ENCODE results near the gene DYNLT4. TPM values are rescaled to one million over a fixed set of nuclear protein-coding genes. Genes with fewer than 3 reads are reported as not detected.
"Not testable (repeated sequence)": the region's sequence is repeated elsewhere in the genome, so short reads cannot be mapped to it uniquely, and the experiment has no call there.

Gene DYNLT4
- total RNA-seq, 3 donors from 2014 or later = not detected

DNA sequence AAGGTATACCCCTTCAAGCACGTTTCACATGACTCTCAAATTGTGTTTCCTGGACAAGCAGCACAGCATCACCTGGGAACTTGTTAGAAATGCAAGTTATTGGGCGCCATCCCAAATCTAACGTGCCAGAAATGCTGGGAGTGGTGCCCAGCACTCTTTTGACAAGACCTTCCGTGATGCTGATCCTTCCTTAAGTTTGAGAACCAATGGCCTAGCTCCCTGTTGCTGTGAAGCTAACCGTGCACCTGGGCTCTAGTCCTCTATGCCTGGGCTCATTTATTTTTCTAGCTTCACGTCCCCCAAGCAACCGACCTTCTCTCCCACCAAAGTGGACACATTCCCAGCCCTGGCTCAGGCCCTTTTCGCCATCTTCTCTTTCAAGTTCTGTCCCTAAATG, 23.5 kb downstream of the DYNLT4 start:
- H3K27me3 Mint-ChIP-seq (ENCODE audit: low read depth) = no peaks in the 10 kb centered on the region
- ATAC-seq = no peak
- H3K9me3 Mint-ChIP-seq = no peaks in the 10 kb centered on the region
- DNase-seq = no peak
- peaks cover 24% of the 10 kb centered on the region for H3K36me3 Mint-ChIP-seq (ENCODE audit: insufficient read depth)
- peaks cover 42% of the 10 kb centered on the region for H3K4me1 Mint-ChIP-seq (ENCODE audit: low read depth)
- peak overlapping the region; percentile 63 for H3K4me3 Mint-ChIP-seq

DNA sequence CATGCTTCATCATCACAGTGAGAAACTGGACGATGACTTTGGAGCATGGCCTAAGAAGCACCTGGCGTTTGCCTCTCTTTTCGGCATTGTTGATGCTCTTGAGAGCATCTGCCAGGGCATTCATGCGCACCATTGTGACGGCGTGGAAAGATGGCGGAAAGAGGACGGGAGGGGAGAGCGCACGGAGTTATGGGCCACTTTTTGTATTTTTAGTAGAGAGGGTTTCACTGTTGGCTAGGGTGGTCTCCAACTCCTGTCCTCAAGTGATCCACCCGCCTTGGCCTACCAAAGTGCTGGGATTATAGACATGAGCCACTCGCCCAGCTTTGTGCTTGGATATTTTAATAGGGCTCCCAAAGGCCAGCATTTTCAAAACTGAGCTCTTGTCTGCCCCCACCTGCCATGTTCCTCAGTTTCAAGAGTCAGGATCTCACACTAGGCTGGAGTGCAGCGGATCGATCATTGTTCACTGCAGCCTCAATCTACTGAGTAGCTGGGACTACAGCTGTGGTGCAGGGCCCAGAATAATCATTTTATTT, 26.5 kb downstream of the DYNLT4 start:
- H3K4me1 Mint-ChIP-seq (ENCODE audit: low read depth) = peaks cover 47% of the 10 kb centered on the region
- H3K36me3 Mint-ChIP-seq (ENCODE audit: insufficient read depth) = peaks cover 50% of the 10 kb centered on the region
- H3K9me3 Mint-ChIP-seq = no peaks in the 10 kb centered on the region
- ATAC-seq = no peak
- DNase-seq = no peak
- H3K27me3 Mint-ChIP-seq (ENCODE audit: low read depth) = no peaks in the 10 kb centered on the region
- no peak overlapping the region for H3K4me3 Mint-ChIP-seq

- no peak for DNase-seq
- H3K4me1 Mint-ChIP-seq (ENCODE audit: low read depth) = peaks cover 42% of the 10 kb centered on the region
Observed at GRCh38 chr1:44778705-44779576, 28.2 kb downstream of the DYNLT4 start.

GRCh38 chr1:44777969-44778635, 29.0 kb downstream of the DYNLT4 start:
- Mint-ChIP-seq H3K9me3 (no peaks in the 10 kb centered on the region), H3K27me3 (ENCODE audit: low read depth) (no peaks in the 10 kb centered on the region), H3K36me3 (ENCODE audit: insufficient read depth) (peaks cover 48% of the 10 kb centered on the region), H3K4me1 (ENCODE audit: low read depth) (peaks cover 37% of the 10 kb centered on the region), H3K4me3 (peak overlapping the region; percentile 98)
- no peak for ATAC-seq
- DNase-seq = no peak

More at GRCh38 chr1:44778705-44779576, 28.2 kb downstream of the DYNLT4 start:
- H3K4me3 Mint-ChIP-seq = peak overlapping the region; percentile 98
- H3K9me3 Mint-ChIP-seq = no peaks in the 10 kb centered on the region
- peaks cover 50% of the 10 kb centered on the region for H3K36me3 Mint-ChIP-seq (ENCODE audit: insufficient read depth)
- no peaks in the 10 kb centered on the region for H3K27me3 Mint-ChIP-seq (ENCODE audit: low read depth)
- no peak for ATAC-seq

DNA sequence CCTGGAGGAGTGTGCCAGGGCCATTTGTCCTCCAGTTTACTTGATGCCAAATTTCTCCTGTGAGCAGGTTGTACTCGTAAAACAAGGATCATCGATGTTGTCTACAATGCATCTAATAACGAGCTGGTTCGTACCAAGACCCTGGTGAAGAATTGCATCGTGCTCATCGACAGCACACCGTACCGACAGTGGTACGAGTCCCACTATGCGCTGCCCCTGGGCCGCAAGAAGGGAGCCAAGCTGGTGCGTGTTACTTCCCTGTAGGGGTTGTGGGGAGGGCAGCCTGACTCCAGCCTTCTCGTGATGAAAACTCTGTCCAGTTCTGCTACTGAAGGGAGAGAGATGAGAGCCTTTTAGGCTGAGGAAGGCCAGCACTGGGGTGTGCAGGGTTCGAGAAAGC, 29.6 kb downstream of the DYNLT4 start:
- H3K9me3 Mint-ChIP-seq = no peaks in the 10 kb centered on the region
- H3K27me3 Mint-ChIP-seq (ENCODE audit: low read depth) = no peaks in the 10 kb centered on the region
- peaks cover 37% of the 10 kb centered on the region for H3K4me1 Mint-ChIP-seq (ENCODE audit: low read depth)
- H3K36me3 Mint-ChIP-seq (ENCODE audit: insufficient read depth) = peaks cover 47% of the 10 kb centered on the region
- ATAC-seq (no peak), DNase-seq (no peak)
- peak overlapping the region; percentile 98 for H3K4me3 Mint-ChIP-seq

- Mint-ChIP-seq H3K9me3 (no peaks in the 10 kb centered on the region), H3K27me3 (ENCODE audit: low read depth) (no peaks in the 10 kb centered on the region), H3K36me3 (ENCODE audit: insufficient read depth) (peaks cover 46% of the 10 kb centered on the region), H3K4me3 (peak overlapping the region; percentile 98), H3K4me1 (ENCODE audit: low read depth) (peaks cover 37% of the 10 kb centered on the region)
- ATAC-seq (no peak), DNase-seq (no peak)
Observed at GRCh38 chr1:44776730-44777068, 30.5 kb downstream of the DYNLT4 start.

GRCh38 chr1:44775930-44776729, 31.0 kb downstream of the DYNLT4 start:
- H3K4me3 Mint-ChIP-seq = peak overlapping the region; percentile 98
- H3K27me3 Mint-ChIP-seq (ENCODE audit: low read depth) = no peaks in the 10 kb centered on the region
- peaks cover 41% of the 10 kb centered on the region for H3K36me3 Mint-ChIP-seq (ENCODE audit: insufficient read depth)
- no peaks in the 10 kb centered on the region for H3K9me3 Mint-ChIP-seq
- ATAC-seq (peak; percentile 4 to 9), DNase-seq (peak; percentile 51)
- peaks cover 35% of the 10 kb centered on the region for H3K4me1 Mint-ChIP-seq (ENCODE audit: low read depth)

DNA sequence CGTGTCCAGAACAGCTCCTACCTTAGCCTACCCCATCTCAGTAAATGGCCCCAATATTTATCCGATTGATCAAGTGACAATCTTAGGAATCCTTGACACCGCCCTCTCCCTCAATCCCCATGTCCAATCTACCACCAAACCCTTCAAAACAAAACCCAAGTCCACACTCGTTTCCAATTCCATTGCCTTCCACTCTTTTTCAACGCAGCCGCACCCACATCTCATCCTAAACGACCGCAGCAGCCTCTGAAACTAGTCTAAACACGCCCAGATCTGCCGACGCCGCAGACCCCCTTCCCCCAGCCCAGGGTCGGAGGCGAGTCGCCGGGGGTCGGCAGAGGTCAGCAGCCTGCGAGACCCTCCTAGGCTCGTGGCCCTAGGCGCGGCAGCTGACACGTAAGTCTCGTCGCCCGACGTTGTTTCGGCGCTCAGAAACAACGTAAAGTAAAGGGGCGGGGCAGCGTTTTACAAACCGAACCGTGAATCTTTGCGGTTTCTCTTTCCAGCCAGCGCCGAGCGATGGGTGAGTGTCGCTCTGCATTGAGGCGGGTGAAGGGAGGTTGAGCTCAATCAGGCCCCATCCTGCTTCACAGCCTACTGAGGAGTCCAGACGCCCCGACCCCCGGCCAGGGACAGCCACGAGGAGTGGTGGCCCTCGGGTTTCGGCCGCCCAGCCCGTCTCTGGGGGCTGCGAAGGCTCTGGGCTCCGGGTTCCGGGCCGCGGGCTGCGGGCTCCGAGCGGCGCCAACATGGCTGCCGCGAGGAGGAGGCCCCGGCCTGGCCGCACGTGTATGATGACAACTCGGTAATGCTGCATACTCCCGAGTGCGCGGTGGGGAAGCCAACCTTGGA, 31.8 kb downstream of the DYNLT4 start, which contains the start of gene RPS8:
Gene RPS8, plus strand, starts transcription at position 463 of the 852 bp plus-strand sequence. Its CDS starts 57 bp downstream, at position 520.
- peak; percentile 79 to 84 for ATAC-seq
- Mint-ChIP-seq H3K9me3 (no peaks in the 10 kb centered on the region), H3K36me3 (ENCODE audit: insufficient read depth) (peaks cover 38% of the 10 kb centered on the region), H3K4me3 (peak within 1 kb of the TSS; percentile 98), H3K27me3 (ENCODE audit: low read depth) (no peaks in the 10 kb centered on the region), H3K4me1 (ENCODE audit: low read depth) (peaks cover 32% of the 10 kb centered on the region)
- DNase-seq = peak; percentile 86

GRCh38 chr1:44766421-44766820, 40.7 kb downstream of the DYNLT4 start:
- H3K27me3 Mint-ChIP-seq (ENCODE audit: low read depth); H3K4me3 Mint-ChIP-seq; ATAC-seq; H3K9me3 Mint-ChIP-seq; H3K4me1 Mint-ChIP-seq (ENCODE audit: low read depth); H3K36me3 Mint-ChIP-seq (ENCODE audit: insufficient read depth); DNase-seq: not testable (repeated sequence)

DNA sequence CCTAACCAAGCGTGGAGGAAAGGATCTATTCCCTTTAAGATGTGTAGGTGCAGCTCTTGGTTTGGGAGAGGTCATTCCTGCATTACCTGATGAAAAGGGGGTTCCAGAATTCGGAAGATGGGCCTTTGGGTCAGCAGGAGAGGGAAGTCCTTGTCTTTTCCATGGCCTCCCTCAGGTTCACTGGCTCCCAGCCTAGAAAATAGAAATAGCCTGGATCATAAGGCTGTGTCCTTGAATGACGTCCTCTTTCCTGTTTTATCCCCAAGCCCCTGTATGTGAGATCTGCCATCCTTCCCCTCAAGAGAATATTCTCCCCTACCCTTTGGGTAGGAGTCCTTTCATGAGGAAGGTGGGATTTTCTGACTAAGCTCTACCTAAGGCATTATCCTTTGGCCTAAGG, 46.3 kb downstream of the DYNLT4 start:
- no peaks in the 10 kb centered on the region for H3K9me3 Mint-ChIP-seq
- no peak for ATAC-seq
- H3K4me1 Mint-ChIP-seq (ENCODE audit: low read depth) = peaks cover 5% of the 10 kb centered on the region
- no peak overlapping the region for H3K4me3 Mint-ChIP-seq
- no peaks in the 10 kb centered on the region for H3K36me3 Mint-ChIP-seq (ENCODE audit: insufficient read depth)
- no peaks in the 10 kb centered on the region for H3K27me3 Mint-ChIP-seq (ENCODE audit: low read depth)
- no peak for DNase-seq

DNA sequence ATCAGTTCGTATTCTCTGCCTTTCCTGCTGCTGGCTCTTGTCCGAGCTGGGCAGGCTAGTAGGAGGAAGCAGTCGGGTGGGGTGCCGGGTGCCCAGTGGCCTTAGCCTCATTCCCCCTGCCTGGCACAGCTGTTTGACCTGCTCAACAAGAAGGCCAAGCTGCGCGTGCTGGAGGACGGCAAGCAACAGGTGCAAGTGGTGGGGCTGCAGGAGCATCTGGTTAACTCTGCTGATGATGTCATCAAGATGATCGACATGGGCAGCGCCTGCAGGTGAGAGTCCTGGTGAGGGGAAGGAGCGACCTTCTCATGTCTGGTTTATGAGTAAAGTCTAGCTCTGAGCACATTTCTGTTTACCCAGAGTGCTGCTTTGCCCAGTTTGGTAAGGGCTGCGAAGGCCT, 48.1 kb downstream of the DYNLT4 start:
- ATAC-seq (no peak), DNase-seq (no peak)
- H3K4me1 Mint-ChIP-seq (ENCODE audit: low read depth) = peaks cover 5% of the 10 kb centered on the region
- H3K4me3 Mint-ChIP-seq = no peak overlapping the region
- H3K27me3 Mint-ChIP-seq (ENCODE audit: low read depth) = no peaks in the 10 kb centered on the region
- no peaks in the 10 kb centered on the region for H3K9me3 Mint-ChIP-seq
- H3K36me3 Mint-ChIP-seq (ENCODE audit: insufficient read depth) = no peaks in the 10 kb centered on the region

GRCh38 chr1:44757420-44757819, 49.7 kb downstream of the DYNLT4 start:
- peaks cover 5% of the 10 kb centered on the region for H3K4me1 Mint-ChIP-seq (ENCODE audit: low read depth)
- DNase-seq (no peak), ATAC-seq (no peak)
- no peaks in the 10 kb centered on the region for H3K9me3 Mint-ChIP-seq
- H3K36me3 Mint-ChIP-seq (ENCODE audit: insufficient read depth) = no peaks in the 10 kb centered on the region
- H3K4me3 Mint-ChIP-seq = no peak overlapping the region
- H3K27me3 Mint-ChIP-seq (ENCODE audit: low read depth) = no peaks in the 10 kb centered on the region

Data from activated T-cell treated with anti-CD3 and anti-CD28 coated beads, Interleukin-2, amount 50 U/mL, for 4 hours (primary cell).